Brain microvascular endothelial cell (primary cell): Measurements from ENCODE around the gene MKRN2OS.

ENCODE experiments used
- DNase-seq: peaks from one replicate; pipeline ENCODE4 v3.0.0-alpha.2; 2020
- H3K27ac ChIP-seq: fragments of 250-450 bp; sonication (Bioruptor Pico); 2 replicates; pipeline ENCODE4 v1.5.1; 2020; ENCODE audit warnings: mild to moderate bottlenecking, moderate library complexity
- H3K27me3 ChIP-seq: fragments of 250-450 bp; sonication (Bioruptor Pico); replicated peaks from 2 replicates; pipeline ENCODE4 v1.5.1; 2020; ENCODE audit warnings: mild to moderate bottlenecking
- H3K36me3 ChIP-seq: fragments of 250-450 bp; sonication (Bioruptor Pico); replicated peaks from 2 replicates; pipeline ENCODE4 v1.5.1; 2020; ENCODE audit warnings: mild to moderate bottlenecking
- H3K4me3 ChIP-seq: 2 replicates; pipeline ENCODE4 v1.5.1; 2011; ENCODE audit warnings: low read depth, mild to moderate bottlenecking, control low read depth, low read length, moderate library complexity
- in situ Hi-C: cut with HindIII; loops from 2 replicates; pipeline ENCODE4 v1.10.0; 2017; ENCODE audit warnings: low sequenced_read_pairs, low pct_ligation_motif_present
- TF ChIP-seq, protein P1 (sequence below): IDR thresholded peaks from 2 replicates; pipeline ENCODE4 v1.5.1; 2011; ENCODE audit warnings: low read depth, mild to moderate bottlenecking, moderate library complexity, low read length, control low read depth, inconsistent platforms; ENCODE audit errors: missing control alignments

MKRN2OS gene

GRCh38 chr3:12574661-12575060 lies 29.4 kb upstream of the MKRN2OS start:
- TF ChIP-seq, protein P1, sequence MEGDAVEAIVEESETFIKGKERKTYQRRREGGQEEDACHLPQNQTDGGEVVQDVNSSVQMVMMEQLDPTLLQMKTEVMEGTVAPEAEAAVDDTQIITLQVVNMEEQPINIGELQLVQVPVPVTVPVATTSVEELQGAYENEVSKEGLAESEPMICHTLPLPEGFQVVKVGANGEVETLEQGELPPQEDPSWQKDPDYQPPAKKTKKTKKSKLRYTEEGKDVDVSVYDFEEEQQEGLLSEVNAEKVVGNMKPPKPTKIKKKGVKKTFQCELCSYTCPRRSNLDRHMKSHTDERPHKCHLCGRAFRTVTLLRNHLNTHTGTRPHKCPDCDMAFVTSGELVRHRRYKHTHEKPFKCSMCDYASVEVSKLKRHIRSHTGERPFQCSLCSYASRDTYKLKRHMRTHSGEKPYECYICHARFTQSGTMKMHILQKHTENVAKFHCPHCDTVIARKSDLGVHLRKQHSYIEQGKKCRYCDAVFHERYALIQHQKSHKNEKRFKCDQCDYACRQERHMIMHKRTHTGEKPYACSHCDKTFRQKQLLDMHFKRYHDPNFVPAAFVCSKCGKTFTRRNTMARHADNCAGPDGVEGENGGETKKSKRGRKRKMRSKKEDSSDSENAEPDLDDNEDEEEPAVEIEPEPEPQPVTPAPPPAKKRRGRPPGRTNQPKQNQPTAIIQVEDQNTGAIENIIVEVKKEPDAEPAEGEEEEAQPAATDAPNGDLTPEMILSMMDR: no peak
- no peaks in the 10 kb centered on the region for H3K27me3 ChIP-seq
- in situ Hi-C loops: no loop called here
- no peak overlapping the region for H3K27ac ChIP-seq
- H3K36me3 ChIP-seq: peaks cover 79% of the 10 kb centered on the region
- H3K4me3 ChIP-seq: no peak overlapping the region
- DNase-seq: no peak

DNA sequence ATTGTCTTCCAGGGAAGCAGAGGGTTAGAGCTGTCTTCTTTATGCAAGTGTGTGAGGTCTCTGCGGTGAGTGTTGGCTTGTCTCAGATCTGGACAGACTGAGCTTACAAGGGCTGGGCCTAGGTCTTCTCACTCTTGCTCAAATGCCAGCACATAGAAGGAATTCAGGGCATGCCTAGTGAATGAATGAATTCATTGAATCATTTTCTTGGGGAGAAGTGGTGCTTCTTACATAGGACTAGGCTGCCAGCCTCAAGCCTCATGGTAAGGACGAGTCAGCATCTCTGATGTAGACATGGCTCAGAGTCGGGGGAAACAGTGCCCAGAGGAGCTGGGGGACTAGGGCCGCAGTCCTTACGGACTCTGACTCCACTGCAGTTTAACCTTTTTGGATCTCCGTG lies 28.8 kb upstream of the MKRN2OS start:
- H3K36me3 ChIP-seq: peaks cover 77% of the 10 kb centered on the region
- no peak for DNase-seq

DNA sequence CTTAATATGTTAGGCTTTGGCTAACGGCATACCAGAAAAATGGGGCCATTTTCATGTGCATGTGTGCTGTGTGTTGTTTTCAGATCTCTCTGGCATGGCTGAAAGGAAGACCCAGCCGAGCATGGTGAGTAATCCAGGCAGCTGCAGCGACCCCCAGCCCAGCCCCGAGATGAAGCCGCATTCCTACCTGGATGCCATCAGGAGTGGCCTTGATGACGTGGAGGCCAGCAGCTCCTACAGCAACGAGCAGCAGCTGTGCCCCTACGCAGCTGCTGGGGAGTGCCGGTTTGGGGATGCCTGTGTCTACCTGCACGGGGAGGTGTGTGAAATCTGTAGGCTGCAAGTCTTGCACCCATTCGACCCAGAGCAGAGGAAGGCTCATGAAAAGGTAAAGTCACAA lies 26.7 kb upstream of the MKRN2OS start:
- in situ Hi-C loops: no loop called here
- Histone ChIP-seq H3K4me3 (no peak overlapping the region), H3K36me3 (peaks cover 62% of the 10 kb centered on the region), H3K27me3 (no peaks in the 10 kb centered on the region), H3K27ac (no peak overlapping the region)
- TF ChIP-seq, protein P1: no peak
- no peak for DNase-seq

More for the DNA sequence above, 28.8 kb upstream of the MKRN2OS start:
- TF ChIP-seq, protein P1: no peak
- H3K27ac ChIP-seq: no peak overlapping the region
- no peak overlapping the region for H3K4me3 ChIP-seq
- in situ Hi-C loops: no loop called here
- no peaks in the 10 kb centered on the region for H3K27me3 ChIP-seq

- TF ChIP-seq, protein P1: no peak
- Histone ChIP-seq H3K27ac (no peak overlapping the region), H3K27me3 (no peaks in the 10 kb centered on the region), H3K4me3 (no peak overlapping the region), H3K36me3 (peaks cover 47% of the 10 kb centered on the region)
- no peak for DNase-seq
- in situ Hi-C loops: no loop called here
These were observed 24.5 kb upstream of the MKRN2OS start for GRCh38 chr3:12569836-12570235.

- TF ChIP-seq, protein P1: no peak
- Histone ChIP-seq H3K4me3 (no peak overlapping the region), H3K36me3 (peaks cover 36% of the 10 kb centered on the region), H3K27ac (no peak overlapping the region), H3K27me3 (no peaks in the 10 kb centered on the region)
- in situ Hi-C loops: no loop called here
- DNase-seq: no peak
These were observed 23.4 kb upstream of the MKRN2OS start for GRCh38 chr3:12568747-12569146.

- in situ Hi-C loops: no loop called here
- H3K27me3 ChIP-seq: no peaks in the 10 kb centered on the region
- TF ChIP-seq, protein P1: no peak
These were observed 21.7 kb upstream of the MKRN2OS start for GRCh38 chr3:12566976-12567375.

More at GRCh38 chr3:12566976-12567375, 21.7 kb upstream of the MKRN2OS start:
- H3K36me3 ChIP-seq: peaks cover 20% of the 10 kb centered on the region
- no peak for DNase-seq
- no peak overlapping the region for H3K4me3 ChIP-seq
- no peak overlapping the region for H3K27ac ChIP-seq
